Measurements from ENCODE around the gene SSU72. TPM values are rescaled to one million over a fixed set of nuclear protein-coding genes. Genes with fewer than 3 reads are reported as not detected.

The SSU72 gene
- total RNA-seq, 4 donors from 2014 or later, result 204 to 294 (median 241) TPM

DNA sequence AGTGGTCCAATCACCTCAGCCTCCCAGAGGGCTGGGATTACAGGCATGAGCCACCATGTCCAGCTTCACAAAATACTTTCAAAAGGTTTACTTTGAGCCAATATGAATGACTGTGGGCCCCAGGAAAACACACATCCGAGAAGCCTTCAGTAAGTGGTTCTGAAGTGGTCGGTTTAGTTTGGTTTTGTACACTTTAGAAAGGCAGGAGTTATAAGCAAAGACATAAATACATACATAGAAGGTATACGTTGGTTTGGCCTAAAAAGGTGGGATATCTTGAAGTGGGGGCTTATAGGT is 37.4 kb upstream of the SSU72 start:
- Histone ChIP-seq H3K4me3 (replicated peaks in 1 of 3) (no peak overlapping the region), H3K9me3 (no peaks in the 10 kb centered on the region), H3K27me3 (no peaks in the 10 kb centered on the region), H3K36me3 (no peaks in the 10 kb centered on the region), H3K4me1 (peaks cover 31 to 48% of the 10 kb centered on the region in 2 donors), H3K27ac (peak overlapping the region; percentile 47 to 100 (median 60))
- DNase-seq, result peak; percentile 61 to 67
- 33 to 46% methylated on average over 3 of the region's 3 CpGs for WGBS, 2 donors
- intact Hi-C loops (cut with DNase I), result no loop called here
- TF ChIP-seq, protein P1, sequence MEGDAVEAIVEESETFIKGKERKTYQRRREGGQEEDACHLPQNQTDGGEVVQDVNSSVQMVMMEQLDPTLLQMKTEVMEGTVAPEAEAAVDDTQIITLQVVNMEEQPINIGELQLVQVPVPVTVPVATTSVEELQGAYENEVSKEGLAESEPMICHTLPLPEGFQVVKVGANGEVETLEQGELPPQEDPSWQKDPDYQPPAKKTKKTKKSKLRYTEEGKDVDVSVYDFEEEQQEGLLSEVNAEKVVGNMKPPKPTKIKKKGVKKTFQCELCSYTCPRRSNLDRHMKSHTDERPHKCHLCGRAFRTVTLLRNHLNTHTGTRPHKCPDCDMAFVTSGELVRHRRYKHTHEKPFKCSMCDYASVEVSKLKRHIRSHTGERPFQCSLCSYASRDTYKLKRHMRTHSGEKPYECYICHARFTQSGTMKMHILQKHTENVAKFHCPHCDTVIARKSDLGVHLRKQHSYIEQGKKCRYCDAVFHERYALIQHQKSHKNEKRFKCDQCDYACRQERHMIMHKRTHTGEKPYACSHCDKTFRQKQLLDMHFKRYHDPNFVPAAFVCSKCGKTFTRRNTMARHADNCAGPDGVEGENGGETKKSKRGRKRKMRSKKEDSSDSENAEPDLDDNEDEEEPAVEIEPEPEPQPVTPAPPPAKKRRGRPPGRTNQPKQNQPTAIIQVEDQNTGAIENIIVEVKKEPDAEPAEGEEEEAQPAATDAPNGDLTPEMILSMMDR (IDR thresholded peaks at IDR 0.05), result no peak
- TF ChIP-seq POLR2A (IDR thresholded peaks at IDR 0.05), result no peak

DNA sequence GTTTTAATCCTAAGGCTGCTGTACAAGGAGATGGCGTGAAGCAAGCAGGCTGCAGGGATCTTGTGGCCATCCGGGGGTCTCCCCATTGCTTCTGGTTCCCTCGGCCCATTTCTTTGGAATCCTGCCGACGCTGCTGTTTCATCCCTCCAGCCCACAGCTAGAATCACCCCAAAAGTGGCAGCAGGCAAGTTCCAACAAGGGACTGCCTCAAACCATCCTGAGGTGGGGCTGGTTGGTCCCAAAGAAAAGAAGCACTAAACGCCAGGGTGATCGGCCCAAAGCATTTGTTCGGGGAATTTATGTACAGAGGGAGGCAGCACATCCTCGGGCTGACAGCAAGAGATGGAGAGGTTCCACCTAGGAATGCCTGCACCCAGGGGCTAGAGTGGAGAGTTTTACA is 36.1 kb upstream of the SSU72 start:
- H3K4me1 ChIP-seq, result peaks cover 23 to 40% of the 10 kb centered on the region in 2 donors
- TF ChIP-seq, protein P1 (IDR thresholded peaks at IDR 0.05), result no peak
- no peak for TF ChIP-seq POLR2A (IDR thresholded peaks at IDR 0.05)
- no peak for DNase-seq
- no peaks in the 10 kb centered on the region for H3K36me3 ChIP-seq
- 75 to 80% methylated on average over 9 of the region's 9 CpGs for WGBS, 2 donors
- H3K27ac ChIP-seq, result peak overlapping the region in 2 of 3 donors; percentile 47 to 100
- H3K4me3 ChIP-seq (replicated peaks in 1 of 3), result no peak overlapping the region
- no peaks in the 10 kb centered on the region for H3K9me3 ChIP-seq
- intact Hi-C loops (cut with DNase I), result no loop called here
- no peaks in the 10 kb centered on the region for H3K27me3 ChIP-seq

DNA sequence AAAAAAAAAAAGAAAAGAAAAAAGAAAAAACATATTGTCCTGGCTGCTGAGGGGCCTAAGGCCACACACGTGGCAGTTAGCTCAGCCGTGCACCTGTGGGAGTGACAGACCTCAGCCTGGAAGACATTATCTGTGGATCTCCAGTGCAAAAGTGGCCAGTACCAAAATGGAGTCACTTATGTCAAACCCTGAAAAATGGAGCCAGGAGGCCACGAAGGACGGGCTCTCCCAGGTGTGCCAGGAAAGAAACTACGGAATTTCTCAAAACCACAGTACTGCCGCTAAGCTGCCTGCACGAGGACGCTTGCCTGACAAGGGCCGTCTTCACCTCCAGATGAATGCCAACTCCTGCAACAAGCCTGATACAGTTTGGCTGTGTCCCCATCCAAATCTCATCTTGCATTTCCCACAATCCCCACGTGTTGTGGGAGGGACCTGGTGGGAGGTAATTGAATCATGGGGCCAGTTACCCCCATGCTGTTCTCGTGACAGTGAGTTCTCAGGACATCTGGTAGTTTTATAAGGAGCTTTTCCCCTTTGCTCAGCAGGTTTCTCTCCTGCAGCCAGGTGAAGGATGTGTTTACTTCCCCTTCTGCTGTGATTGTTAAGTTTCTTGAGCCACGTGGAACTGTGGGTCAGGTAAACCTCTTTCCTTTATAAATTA is 35.3 kb upstream of the SSU72 start:
- Histone ChIP-seq H3K4me1 (peaks cover 23 to 40% of the 10 kb centered on the region in 2 donors), H3K27ac (no peak overlapping the region)
- DNase-seq, result no peak

DNA sequence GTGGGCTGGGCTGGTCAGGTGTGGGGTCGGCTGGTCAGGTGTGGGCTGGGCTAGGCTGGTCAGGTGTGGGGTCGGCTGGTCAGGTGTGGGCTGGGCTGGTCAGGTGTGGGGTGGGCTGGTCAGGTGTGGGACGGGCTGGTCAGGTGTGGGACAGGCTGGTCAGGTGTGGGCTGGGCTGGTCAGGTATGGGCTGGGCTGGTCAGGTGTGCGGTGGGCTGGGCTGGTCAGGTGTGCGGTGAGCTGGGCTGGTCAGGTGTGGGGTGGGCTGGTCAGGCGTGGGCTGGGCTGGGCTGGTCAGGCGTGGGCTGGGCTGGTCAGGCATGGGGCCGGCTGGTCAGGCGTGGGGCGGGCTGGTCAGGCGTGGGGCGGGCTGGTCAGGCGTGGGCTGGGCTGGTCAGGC is 31.6 kb upstream of the SSU72 start:
- intact Hi-C loops (cut with DNase I), result no loop called here
- H3K36me3 ChIP-seq, result no peaks in the 10 kb centered on the region
- H3K27ac ChIP-seq, result no peak overlapping the region
- no peaks in the 10 kb centered on the region for H3K9me3 ChIP-seq
- no peaks in the 10 kb centered on the region for H3K27me3 ChIP-seq
- TF ChIP-seq, protein P1 (IDR thresholded peaks at IDR 0.05), result no peak
- no peak for TF ChIP-seq POLR2A (IDR thresholded peaks at IDR 0.05)
- DNase-seq, result no peak
- H3K4me3 ChIP-seq (replicated peaks in 1 of 3), result no peak overlapping the region
- peaks cover 0 to 7% of the 10 kb centered on the region in 2 donors for H3K4me1 ChIP-seq
- 94 to 100% methylated on average over 3 to 4 of the region's 13 CpGs for WGBS, 2 donors

More for the DNA sequence above, 35.3 kb upstream of the SSU72 start:
- Histone ChIP-seq H3K9me3 (no peaks in the 10 kb centered on the region), H3K27me3 (no peaks in the 10 kb centered on the region), H3K36me3 (no peaks in the 10 kb centered on the region), H3K4me3 (replicated peaks in 1 of 3) (no peak overlapping the region)
- intact Hi-C loops (cut with DNase I), result no loop called here
- TF ChIP-seq, protein P1 (IDR thresholded peaks at IDR 0.05), result no peak
- no peak for TF ChIP-seq POLR2A (IDR thresholded peaks at IDR 0.05)
- 75 to 86% methylated on average over 12 of the region's 12 CpGs for WGBS, 2 donors

DNA sequence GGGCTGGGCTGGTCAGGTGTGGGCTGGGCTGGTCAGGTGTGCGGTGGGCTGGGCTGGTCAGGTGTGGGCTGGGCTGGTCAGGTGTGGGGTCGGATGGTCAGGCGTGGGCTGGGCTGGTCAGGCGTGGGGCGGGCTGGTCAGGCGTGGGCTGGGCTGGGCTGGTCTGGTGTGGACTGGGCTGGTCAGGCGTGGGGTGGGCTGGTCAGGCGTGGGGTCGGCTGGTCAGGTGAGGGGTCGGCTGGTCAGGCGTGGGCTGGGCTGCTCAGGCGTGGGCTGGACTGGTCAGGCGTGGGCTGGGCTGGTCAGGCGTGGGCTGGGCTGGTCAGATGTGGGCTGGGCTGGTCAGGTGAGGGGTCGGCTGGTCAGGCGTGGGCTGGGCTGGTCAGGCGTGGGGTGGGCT is 31.1 kb upstream of the SSU72 start:
- Histone ChIP-seq H3K9me3 (no peaks in the 10 kb centered on the region), H3K27ac (no peak overlapping the region), H3K4me1 (peaks cover 1 to 6% of the 10 kb centered on the region in 2 donors), H3K36me3 (no peaks in the 10 kb centered on the region), H3K4me3 (replicated peaks in 1 of 3) (no peak overlapping the region), H3K27me3 (no peaks in the 10 kb centered on the region)
- 85 to 86% methylated on average over 1 to 16 of the region's 17 CpGs for WGBS, 2 donors
- TF ChIP-seq, protein P1 (IDR thresholded peaks at IDR 0.05), result no peak
- no peak for TF ChIP-seq POLR2A (IDR thresholded peaks at IDR 0.05)
- intact Hi-C loops (cut with DNase I), result no loop called here
- DNase-seq, result no peak
